Activated CD4-positive, alpha-beta T cell treated with anti-CD3 and anti-CD28 coated beads, Interleukin-2, amount 10 ng/mL, durations not matched to agents 24 days and 14 days (primary cell): ENCODE data around the gene POFUT2. TPM values are rescaled to one million over a fixed set of nuclear protein-coding genes. Genes with fewer than 3 reads are reported as not detected.

Experiments
- DNase-seq: peaks from one replicate; pipeline ENCODE4 v3.0.0; 2022
- H3K27ac Mint-ChIP-seq: one replicate; pipeline ENCODE4 v1.8.0; 2022; ENCODE audit warnings: mild to moderate bottlenecking, mixed read lengths
- H3K27me3 Mint-ChIP-seq: one replicate; pipeline ENCODE4 v1.8.0; 2022; ENCODE audit warnings: mixed read lengths
- H3K36me3 Mint-ChIP-seq: one replicate; pipeline ENCODE4 v1.8.0; 2022; ENCODE audit warnings: low read depth, mild to moderate bottlenecking, mixed read lengths
- H3K4me1 Mint-ChIP-seq: one replicate; pipeline ENCODE4 v1.8.0; 2021; ENCODE audit warnings: mixed read lengths
- H3K4me3 Mint-ChIP-seq: one replicate; pipeline ENCODE4 v1.8.0; 2022; ENCODE audit warnings: mild to moderate bottlenecking, moderate library complexity, mixed read lengths
- H3K9me3 Mint-ChIP-seq: one replicate; pipeline ENCODE4 v1.8.0; 2021; ENCODE audit warnings: mixed read lengths
- intact Hi-C: fragments of 100-400 bp; cut with micrococcal nuclease; formaldehyde crosslinking; loops from one replicate; pipeline ENCODE4 v1.15.1; 2023
- total RNA-seq: library from RNA; stranded (reverse); gene quantifications from 2 replicates; pipeline ENCODE4 v1.2.3, GENCODE V29; 2022

Gene POFUT2
- total RNA-seq, 1 donor from 2014 or later: 17.9 TPM

DNA sequence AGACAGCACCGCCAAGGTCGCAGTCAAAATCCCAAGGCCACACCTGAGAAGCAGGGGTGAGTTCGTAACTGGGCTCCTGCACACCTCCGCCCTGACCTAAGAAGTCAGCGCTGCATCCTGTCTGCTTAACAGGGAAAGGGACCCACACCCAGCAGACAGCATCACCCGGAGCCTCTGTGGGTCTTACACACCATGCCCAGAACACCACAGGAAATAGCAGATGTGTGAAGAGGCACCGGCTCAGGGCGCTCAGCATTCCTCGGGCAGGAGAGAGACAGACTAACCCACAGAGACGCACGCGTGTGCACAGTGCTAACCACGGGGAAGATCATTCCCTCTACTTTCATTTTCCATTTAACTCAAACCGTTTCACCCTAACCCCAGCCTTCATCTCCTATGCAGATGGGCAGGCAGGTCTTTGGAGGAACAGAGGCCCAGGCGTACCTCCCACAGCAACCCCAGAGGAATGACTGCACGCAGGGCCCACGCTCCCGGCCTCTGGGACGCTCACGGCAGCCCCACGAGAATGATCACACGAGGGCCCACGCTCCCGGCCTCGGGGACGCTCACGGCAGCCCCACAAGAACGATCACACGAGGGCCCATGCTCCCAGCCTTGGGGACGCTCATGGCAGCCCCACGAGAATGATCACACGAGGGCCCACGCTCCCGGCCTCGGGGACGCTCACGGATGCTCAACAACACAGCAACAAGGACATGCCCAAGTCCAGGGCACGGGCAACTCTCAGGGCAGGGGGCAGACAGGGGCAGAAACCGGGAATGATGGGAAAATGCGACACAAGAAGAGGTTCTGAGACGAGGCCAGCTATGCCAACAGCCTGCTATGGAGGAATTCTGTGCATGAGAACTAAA, 20.9 kb downstream of the POFUT2 start:
- peaks cover 15% of the 10 kb centered on the region for H3K4me1 Mint-ChIP-seq
- H3K4me3 Mint-ChIP-seq: peak overlapping the region; percentile 64
- intact Hi-C loops: no loop called here
- peaks cover 33% of the 10 kb centered on the region for H3K36me3 Mint-ChIP-seq
- peaks cover 5% of the 10 kb centered on the region for H3K9me3 Mint-ChIP-seq
- no peaks in the 10 kb centered on the region for H3K27me3 Mint-ChIP-seq
- H3K27ac Mint-ChIP-seq: peak overlapping the region; percentile 72
- peak; percentile 88 for DNase-seq

DNA sequence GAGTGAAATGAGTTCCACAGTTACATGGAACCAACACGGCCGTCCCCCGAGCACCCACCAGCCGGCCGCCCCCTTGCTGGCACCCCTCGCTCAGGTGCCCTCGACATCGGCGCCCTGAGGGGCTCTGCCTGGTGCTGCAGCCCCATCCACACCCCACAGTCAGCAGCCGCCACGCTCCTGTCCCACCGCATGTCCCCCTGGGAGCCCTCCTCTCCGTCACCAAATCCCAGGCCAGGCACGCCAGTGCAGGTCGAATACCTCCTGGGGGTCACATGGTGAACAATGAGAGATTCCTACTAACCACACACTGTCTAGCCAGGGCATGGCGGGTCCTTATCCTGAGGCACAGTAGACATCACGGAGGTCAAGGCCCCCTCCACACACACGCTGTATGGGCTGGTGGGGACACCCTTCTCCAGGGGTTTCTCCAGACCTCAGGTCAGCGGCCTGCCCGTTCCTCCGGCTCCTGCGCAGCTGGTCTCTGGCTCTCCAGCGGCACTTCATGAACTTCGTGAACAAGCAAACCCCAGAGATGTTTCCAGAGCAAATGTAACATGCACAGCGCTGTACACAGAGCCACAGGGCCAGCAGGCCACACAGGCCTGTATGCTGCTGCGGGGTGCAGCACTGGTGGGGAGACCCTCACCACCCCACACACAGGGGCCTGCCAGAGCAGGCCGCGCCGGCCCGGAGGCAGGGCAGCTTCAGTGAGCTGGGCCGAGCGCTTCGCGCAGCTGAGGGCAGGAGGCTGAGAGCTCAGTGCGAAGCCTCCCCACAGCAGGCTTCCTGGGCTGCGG, 21.8 kb downstream of the POFUT2 start:
- peaks cover 15% of the 10 kb centered on the region for H3K4me1 Mint-ChIP-seq
- intact Hi-C loops: no loop called here
- H3K9me3 Mint-ChIP-seq: peaks cover 2% of the 10 kb centered on the region
- H3K4me3 Mint-ChIP-seq: peak overlapping the region; percentile 44
- no peaks in the 10 kb centered on the region for H3K27me3 Mint-ChIP-seq
- H3K36me3 Mint-ChIP-seq: peaks cover 33% of the 10 kb centered on the region
- no peak for DNase-seq
- peak overlapping the region; percentile 62 for H3K27ac Mint-ChIP-seq

DNA sequence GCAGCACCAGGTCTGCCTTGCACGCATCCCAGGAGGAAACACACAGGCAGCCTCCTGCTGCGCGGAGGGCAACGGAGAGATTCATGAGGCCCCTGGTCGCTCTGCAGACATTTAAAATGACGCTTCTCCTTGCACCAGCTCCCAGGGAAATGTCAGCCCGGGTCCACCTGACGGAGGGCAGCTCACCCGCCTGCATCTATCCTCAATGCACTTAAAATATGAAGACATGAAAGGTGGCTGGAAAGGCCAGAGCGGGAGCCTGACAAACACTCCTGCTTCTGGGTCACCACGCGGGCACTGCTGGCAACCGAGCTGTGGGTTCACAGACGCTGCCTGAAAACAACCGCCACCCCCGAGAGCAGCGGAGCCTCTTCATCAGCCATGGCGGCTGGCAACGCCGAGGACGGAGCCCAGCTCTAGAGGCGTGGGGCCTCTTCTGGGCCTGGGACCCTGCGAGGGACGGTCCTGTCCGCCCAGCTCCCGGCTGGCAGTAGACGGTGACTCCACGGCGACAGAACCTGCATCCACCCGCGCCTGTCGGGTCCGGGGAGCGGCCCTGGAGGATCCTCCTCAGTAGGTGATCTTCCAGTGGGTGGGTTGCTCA, 22.7 kb downstream of the POFUT2 start:
- Mint-ChIP-seq H3K27ac (no peak overlapping the region), H3K9me3 (no peaks in the 10 kb centered on the region), H3K36me3 (peaks cover 33% of the 10 kb centered on the region), H3K4me3 (no peak overlapping the region), H3K27me3 (no peaks in the 10 kb centered on the region), H3K4me1 (peaks cover 15% of the 10 kb centered on the region)
- DNase-seq: no peak
- intact Hi-C loops: no loop called here

DNA sequence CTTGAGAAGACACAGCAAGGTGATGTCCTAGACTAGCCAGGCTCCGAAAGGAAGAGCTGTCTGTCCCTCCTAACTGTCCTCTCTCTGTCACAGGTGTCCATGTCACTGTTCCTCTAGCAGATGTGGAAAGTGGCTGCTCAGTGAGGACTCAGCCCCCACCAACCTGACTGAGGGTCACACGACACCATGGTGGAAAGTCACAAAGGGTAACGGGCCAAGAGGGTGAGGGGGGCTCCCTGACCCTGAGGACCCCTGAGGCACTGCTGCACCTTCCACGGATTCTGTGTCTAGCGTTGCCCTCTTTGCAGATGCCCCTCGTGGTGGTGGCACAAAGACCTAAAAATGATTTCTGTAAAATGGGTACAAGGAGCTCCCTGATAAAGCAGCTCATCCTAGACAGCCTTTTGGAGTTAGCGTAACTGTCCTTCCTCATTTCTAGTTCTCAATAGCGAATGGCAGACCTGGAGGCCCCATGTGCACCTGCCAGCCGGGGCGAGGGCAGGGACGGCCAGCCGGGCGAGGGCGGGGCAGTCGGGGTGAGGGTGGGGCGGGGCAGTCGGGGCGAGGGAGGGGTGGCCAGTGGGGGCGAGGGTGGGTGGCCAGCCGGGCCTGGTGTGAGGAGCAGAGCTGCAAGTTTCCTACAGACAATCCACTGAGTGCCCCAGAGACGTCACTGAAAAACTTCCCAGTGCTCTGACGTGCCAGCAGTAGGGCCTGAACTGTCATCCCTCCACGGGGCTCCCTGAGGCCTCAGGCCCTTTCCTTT, 23.4 kb downstream of the POFUT2 start:
- H3K4me1 Mint-ChIP-seq: peaks cover 15% of the 10 kb centered on the region
- intact Hi-C loops: no loop called here
- H3K27ac Mint-ChIP-seq: no peak overlapping the region
- DNase-seq: no peak
- no peak overlapping the region for H3K4me3 Mint-ChIP-seq
- no peaks in the 10 kb centered on the region for H3K9me3 Mint-ChIP-seq
- H3K27me3 Mint-ChIP-seq: peaks cover under 1% of the 10 kb centered on the region
- H3K36me3 Mint-ChIP-seq: peaks cover 31% of the 10 kb centered on the region

DNA sequence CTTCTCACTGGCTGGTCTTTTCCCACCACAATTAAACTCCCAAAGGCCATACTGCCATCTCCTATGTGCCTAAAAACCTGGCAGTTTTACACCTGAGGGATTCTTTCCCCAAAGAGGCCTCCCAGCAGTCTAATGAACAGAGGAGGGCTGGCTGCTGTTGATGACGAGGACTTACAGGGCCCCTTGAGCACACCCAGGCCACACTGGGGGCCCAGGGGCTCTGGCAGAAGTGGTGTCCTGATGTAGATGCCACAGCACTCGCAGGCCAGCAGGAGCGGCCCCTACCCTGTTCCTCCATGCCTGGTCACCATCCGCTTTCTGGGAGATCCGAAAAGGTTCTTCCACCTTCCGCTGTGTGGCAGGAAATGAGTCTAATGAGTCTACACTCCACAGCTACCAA, 24.2 kb downstream of the POFUT2 start:
- no peak for DNase-seq
- peaks cover 15% of the 10 kb centered on the region for H3K4me1 Mint-ChIP-seq
- intact Hi-C loops: no loop called here
- peaks cover 31% of the 10 kb centered on the region for H3K36me3 Mint-ChIP-seq
- H3K27ac Mint-ChIP-seq: no peak overlapping the region
- H3K9me3 Mint-ChIP-seq: no peaks in the 10 kb centered on the region
- peaks cover 3% of the 10 kb centered on the region for H3K27me3 Mint-ChIP-seq
- no peak overlapping the region for H3K4me3 Mint-ChIP-seq

DNA sequence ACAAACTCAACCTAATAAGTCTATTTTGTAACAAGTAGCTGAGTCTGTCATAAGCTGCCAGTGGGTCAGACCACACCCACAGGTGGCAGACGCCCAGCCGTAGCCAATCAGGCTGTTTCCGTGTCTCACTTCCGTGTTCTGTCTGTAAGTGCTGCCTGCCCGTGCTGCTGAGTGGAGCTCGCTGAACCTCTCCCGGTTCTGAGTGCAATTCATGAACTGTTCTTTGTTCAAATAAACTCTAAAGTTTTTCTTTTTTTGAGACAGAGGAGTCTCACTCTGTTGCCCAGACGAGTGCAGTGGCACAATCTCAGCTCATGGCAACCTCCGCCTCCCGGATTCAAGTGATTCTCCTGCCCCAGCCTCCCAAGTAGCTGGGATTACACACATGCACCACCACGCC, 25.1 kb downstream of the POFUT2 start:
- intact Hi-C loops: no loop called here
- H3K36me3 Mint-ChIP-seq: peaks cover 25% of the 10 kb centered on the region
- no peak overlapping the region for H3K4me3 Mint-ChIP-seq
- peaks cover 3% of the 10 kb centered on the region for H3K27me3 Mint-ChIP-seq
- DNase-seq: no peak
- H3K4me1 Mint-ChIP-seq: peaks cover 15% of the 10 kb centered on the region
- H3K27ac Mint-ChIP-seq: no peak overlapping the region
- H3K9me3 Mint-ChIP-seq: no peaks in the 10 kb centered on the region

DNA sequence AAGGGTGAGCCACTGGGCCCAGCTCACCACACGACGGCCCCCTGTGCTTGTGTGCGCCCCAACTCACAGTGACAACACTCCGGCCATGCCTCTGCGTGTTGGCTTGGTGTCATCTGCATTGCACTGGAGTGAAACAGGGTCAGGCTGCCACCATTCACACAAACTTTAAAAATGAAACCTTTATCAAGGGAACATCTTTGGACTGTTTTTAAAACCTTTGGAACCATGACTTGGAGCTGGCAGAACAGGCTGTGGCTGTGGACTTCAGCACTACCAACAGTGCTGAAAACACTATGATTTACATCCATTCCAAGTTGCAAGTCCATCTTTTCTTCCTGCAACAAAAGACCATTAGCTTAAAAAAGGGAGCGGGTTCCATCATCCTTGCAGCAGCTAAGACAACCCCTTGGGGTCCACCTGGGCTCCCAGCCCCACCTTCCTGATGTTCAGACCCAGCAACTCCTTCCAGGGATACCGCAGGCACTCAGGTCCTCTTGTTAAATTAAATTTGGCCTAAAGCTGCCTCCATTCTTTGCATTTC, 25.6 kb downstream of the POFUT2 start:
- intact Hi-C loops: no loop called here
- DNase-seq: no peak
- Mint-ChIP-seq H3K27me3 (peaks cover 3% of the 10 kb centered on the region), H3K27ac (no peak overlapping the region), H3K4me1 (peaks cover 15% of the 10 kb centered on the region), H3K4me3 (no peak overlapping the region), H3K9me3 (no peaks in the 10 kb centered on the region), H3K36me3 (peaks cover 20% of the 10 kb centered on the region)

DNA sequence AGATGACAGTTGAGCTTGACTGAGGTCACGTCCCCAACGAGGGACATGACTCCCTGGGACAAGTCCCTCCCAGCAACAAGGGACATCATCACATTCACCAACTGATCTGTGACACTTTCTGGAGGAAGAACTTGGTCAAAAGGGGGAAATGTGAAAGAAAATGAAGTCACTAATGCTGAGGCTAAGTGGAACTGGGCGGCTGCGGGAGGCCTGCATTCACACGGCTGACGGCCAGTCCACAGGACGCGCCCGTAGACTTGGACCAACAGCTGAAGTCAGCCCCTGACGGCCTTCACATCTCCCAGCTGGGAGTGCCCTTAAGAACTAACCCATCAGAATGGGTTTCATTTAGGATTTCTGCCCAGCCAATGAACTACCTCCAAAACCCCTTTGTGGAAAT, 26.6 kb downstream of the POFUT2 start:
- no peak overlapping the region for H3K4me3 Mint-ChIP-seq
- H3K27me3 Mint-ChIP-seq: peaks cover 3% of the 10 kb centered on the region
- no peak for DNase-seq

DNA sequence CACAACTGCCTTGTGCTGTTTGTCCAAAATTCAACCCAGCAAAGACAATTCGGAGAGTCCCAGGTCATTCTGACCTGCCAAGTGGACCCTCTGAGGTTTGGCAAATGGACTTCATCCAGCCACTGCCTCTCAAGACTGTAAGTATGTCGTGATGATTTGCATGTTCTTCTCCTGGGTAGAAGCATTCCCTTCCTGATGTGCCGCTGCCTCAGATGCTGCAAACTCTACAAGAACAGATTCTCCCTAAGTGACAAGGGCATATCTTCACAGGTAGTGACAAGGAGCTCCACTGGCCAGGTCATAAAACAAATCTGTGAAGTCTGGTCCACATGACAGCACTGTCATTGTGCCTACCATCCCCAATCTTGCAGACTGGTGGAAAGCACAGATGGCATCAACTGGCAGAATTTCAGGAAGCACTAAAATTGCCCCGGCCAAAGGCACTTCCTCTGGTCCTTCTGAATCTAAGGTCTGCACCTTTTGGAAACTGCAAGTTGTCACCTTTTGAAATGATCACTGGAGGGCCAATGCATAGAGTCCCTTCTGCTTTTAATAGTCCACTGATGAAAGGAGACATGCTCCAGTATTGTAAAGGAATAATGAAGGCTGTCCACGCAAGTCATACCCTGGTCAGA, 27.4 kb downstream of the POFUT2 start:
- intact Hi-C loops: no loop called here
- Mint-ChIP-seq H3K36me3 (peaks cover 13% of the 10 kb centered on the region), H3K27me3 (peaks cover 6% of the 10 kb centered on the region), H3K27ac (no peak overlapping the region), H3K4me3 (no peak overlapping the region), H3K4me1 (peaks cover 10% of the 10 kb centered on the region), H3K9me3 (no peaks in the 10 kb centered on the region)
- DNase-seq: no peak

More for the DNA sequence above, 26.6 kb downstream of the POFUT2 start:
- peaks cover 11% of the 10 kb centered on the region for H3K4me1 Mint-ChIP-seq
- intact Hi-C loops: no loop called here
- H3K9me3 Mint-ChIP-seq: no peaks in the 10 kb centered on the region
- no peak overlapping the region for H3K27ac Mint-ChIP-seq
- peaks cover 13% of the 10 kb centered on the region for H3K36me3 Mint-ChIP-seq

DNA sequence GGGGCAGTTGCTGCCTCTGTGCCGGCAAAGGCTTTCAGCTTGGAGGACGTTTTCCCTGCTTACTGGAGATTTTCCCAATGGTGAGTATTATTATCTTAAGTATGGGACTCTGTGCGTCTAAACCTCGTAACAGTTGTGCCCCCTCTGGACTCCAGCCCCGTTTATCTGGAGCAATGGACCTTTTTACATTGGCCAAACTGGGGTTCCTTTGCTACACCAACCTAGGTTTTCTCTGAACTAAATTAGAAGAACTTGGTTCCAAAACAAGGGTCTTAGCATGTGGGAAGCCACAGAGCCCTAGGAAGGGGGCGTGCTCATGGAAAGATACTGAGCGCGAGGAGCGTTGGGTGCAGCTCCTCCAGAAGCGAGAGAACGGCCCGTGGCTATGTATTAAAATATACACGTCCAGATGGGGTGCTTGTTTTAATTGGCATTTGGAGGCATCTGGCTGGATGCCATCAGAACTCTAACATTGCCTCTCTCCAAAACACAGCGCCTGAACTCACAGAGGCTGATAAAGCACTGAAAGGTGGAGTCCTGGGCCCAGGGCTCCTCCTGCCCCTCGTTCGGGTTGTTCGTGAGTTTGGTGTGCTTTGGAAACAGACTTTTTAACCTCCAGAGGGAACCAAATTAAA, 28.4 kb downstream of the POFUT2 start:
- Mint-ChIP-seq H3K36me3 (peaks cover 7% of the 10 kb centered on the region), H3K27ac (no peak overlapping the region), H3K27me3 (peaks cover 13% of the 10 kb centered on the region), H3K9me3 (no peaks in the 10 kb centered on the region), H3K4me3 (no peak overlapping the region), H3K4me1 (peaks cover 11% of the 10 kb centered on the region)
- DNase-seq: no peak
- intact Hi-C loops: no loop called here

DNA sequence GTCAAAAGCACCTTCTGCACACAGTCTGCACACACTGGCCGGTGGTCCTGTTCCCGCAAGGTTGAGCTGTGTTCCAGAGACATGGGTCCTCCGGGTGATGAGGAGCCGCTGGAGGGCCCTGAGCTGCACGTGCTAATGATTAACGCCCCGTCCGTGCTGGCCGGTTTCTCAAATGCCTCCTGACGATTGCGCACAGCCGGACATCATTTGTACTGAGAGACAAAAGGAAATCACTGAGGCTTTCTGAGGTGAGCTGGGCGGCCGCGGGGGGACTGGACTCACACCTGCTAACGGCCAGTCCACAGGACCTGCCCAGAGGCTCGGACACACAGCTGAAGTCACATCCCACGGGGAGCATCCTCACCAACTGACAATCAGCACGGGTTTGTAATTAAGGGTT, 29.2 kb downstream of the POFUT2 start:
- peaks cover 11% of the 10 kb centered on the region for H3K4me1 Mint-ChIP-seq
- peaks cover 14% of the 10 kb centered on the region for H3K27me3 Mint-ChIP-seq
- intact Hi-C loops: no loop called here
- H3K27ac Mint-ChIP-seq: no peak overlapping the region
- DNase-seq: no peak
- H3K36me3 Mint-ChIP-seq: no peaks in the 10 kb centered on the region
- H3K9me3 Mint-ChIP-seq: no peaks in the 10 kb centered on the region
- no peak overlapping the region for H3K4me3 Mint-ChIP-seq

DNA sequence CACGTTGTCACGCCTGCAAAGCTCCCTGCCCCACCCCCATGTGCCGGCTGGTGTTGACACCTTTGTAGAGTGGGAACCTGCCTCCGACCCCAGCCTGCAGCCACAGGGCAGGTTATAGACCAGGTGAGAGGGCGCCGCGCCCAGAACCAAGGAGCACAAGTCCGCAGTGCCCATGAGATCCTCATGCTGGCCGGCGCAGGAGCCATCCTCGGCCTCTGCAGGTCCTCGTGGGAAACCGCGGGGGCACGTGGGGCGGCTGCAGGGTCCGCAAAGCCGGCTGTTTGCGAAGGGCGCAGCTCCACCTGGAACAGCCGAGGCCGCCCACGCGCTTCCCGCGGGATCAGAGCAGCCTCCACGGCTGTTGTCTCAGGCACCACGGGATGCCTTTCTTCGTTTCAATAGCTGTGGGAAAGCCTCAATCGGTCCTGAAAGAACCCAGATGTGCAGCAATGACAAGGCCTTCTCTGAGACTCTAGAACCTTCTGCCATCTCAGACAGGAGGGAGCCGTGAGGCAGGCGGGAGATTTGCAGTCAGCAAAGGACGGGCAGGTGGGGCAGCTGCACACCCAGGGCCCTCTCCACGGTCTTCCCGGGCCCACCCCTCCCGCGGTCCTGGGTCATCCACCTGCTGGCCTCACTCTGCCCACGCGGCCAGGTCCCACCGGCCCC, 29.9 kb downstream of the POFUT2 start:
- Mint-ChIP-seq H3K27ac (no peak overlapping the region), H3K27me3 (peaks cover 14% of the 10 kb centered on the region), H3K36me3 (no peaks in the 10 kb centered on the region), H3K9me3 (no peaks in the 10 kb centered on the region), H3K4me1 (peaks cover 11% of the 10 kb centered on the region), H3K4me3 (no peak overlapping the region)
- intact Hi-C loops: no loop called here
- peak; percentile 44 for DNase-seq
